Endothelial cell (in vitro differentiated cells): Measurements from ENCODE around the gene TNIK. TPM values are rescaled to one million over a fixed set of nuclear protein-coding genes. Genes with fewer than 3 reads are reported as not detected.

Source experiments
- DNase-seq: peaks from one replicate; pipeline ENCODE4 v3.0.0; 2021; ENCODE audit warnings: low spot score
- H3K27ac Mint-ChIP-seq: one replicate; pipeline ENCODE4 v1.8.0; 2021; ENCODE audit warnings: mixed read lengths, inconsistent platforms; ENCODE audit not compliant: unreplicated experiment
- H3K27me3 Mint-ChIP-seq: one replicate; pipeline ENCODE4 v1.8.0; 2021; ENCODE audit warnings: mild to moderate bottlenecking, moderate library complexity, mixed read lengths, inconsistent platforms; ENCODE audit not compliant: unreplicated experiment
- H3K36me3 Mint-ChIP-seq: one replicate; pipeline ENCODE4 v1.8.0; 2021; ENCODE audit warnings: mild to moderate bottlenecking, low read depth, mixed read lengths, inconsistent platforms; ENCODE audit not compliant: unreplicated experiment
- H3K4me1 Mint-ChIP-seq: one replicate; pipeline ENCODE4 v1.8.0; 2021; ENCODE audit warnings: mild to moderate bottlenecking, mixed read lengths, inconsistent platforms; ENCODE audit not compliant: unreplicated experiment
- H3K4me3 Mint-ChIP-seq: one replicate; pipeline ENCODE4 v1.8.0; 2021; ENCODE audit warnings: mild to moderate bottlenecking, mixed read lengths, inconsistent platforms; ENCODE audit not compliant: unreplicated experiment
- H3K9me3 Mint-ChIP-seq: one replicate; pipeline ENCODE4 v1.8.0; 2021; ENCODE audit warnings: mixed read lengths, inconsistent platforms; ENCODE audit not compliant: unreplicated experiment
- total RNA-seq: library from RNA; stranded (reverse); fragmentation: NEBNext Ultra II Directional; extraction: Animal tissue kit (Norgen Biotek cat#: 25700); gene quantifications from one replicate; pipeline ENCODE4 v1.2.1, GENCODE V29; 2021; ENCODE audit not compliant: unreplicated experiment
- TF ChIP-seq, protein P1 (sequence below): fragments of 200-600 bp; sonication (generic); IDR thresholded peaks from one replicate; pipeline ENCODE4 v1.5.0; 2021; ENCODE audit warnings: antibody characterized with exemption; ENCODE audit not compliant: unreplicated experiment

Gene TNIK
- total RNA-seq, 1 donor from 2014 or later, result 67.0 TPM

DNA sequence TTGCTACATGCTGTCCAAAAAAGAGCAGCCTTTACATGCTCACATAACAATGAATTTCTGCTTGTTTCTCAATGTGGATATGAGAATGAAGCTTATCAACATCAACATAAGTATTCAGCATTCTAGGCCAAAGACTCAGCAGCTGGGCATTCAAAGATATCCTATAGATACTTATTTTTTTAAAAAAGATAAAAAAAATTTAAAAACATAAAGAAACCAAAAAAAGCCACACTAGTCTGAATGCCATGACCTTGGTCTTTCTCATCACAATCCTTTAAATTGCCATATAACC is 182.0 kb downstream of the TNIK start:
- Mint-ChIP-seq H3K4me3 (no peak overlapping the region), H3K9me3 (no peaks in the 10 kb centered on the region), H3K36me3 (no peaks in the 10 kb centered on the region), H3K27ac (no peak overlapping the region), H3K4me1 (peaks cover 15% of the 10 kb centered on the region), H3K27me3 (no peaks in the 10 kb centered on the region)
- DNase-seq, result no peak
- TF ChIP-seq, protein P1, sequence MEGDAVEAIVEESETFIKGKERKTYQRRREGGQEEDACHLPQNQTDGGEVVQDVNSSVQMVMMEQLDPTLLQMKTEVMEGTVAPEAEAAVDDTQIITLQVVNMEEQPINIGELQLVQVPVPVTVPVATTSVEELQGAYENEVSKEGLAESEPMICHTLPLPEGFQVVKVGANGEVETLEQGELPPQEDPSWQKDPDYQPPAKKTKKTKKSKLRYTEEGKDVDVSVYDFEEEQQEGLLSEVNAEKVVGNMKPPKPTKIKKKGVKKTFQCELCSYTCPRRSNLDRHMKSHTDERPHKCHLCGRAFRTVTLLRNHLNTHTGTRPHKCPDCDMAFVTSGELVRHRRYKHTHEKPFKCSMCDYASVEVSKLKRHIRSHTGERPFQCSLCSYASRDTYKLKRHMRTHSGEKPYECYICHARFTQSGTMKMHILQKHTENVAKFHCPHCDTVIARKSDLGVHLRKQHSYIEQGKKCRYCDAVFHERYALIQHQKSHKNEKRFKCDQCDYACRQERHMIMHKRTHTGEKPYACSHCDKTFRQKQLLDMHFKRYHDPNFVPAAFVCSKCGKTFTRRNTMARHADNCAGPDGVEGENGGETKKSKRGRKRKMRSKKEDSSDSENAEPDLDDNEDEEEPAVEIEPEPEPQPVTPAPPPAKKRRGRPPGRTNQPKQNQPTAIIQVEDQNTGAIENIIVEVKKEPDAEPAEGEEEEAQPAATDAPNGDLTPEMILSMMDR, result no peak

DNA sequence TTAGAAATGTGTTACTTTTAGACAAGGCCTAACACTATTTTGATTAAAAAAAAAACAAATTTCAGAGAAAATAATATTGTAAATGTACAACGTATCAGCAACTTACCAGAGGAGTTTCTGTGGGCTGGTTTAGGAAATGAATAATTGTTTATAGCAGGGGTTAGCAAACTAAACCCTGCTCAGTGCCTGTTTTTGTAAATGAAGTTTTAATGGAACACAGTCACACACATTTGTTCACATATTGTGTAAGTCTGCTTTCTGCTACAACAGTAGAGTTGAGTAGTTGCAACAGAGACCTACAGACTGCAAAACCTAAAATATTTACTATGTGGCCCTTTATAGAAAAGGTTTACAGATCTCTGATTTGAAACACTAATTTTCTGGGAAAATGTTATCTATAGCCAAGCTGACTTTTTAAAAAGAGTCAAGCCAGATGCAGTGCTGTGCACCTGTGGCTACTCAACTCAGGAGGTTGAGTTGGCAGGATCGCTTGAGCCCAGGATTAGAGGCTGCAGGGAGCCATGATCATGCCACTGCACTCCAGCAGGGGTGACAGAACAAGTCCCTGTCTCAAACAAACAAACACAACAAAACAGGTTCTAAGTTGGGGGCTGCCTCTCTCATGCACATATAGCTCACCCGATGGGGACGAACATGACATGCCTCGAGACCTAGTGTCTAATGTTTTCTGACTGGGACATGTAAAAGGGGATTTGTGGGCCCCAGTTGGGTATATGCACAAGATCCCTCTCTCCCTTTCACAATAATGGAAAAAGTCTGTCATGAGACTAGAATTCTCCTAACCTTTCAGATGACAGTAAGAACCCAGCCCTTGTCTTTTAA is 182.5 kb downstream of the TNIK start:
- TF ChIP-seq, protein P1, result no peak
- Mint-ChIP-seq H3K27ac (no peak overlapping the region), H3K4me1 (peaks cover 12% of the 10 kb centered on the region), H3K27me3 (no peaks in the 10 kb centered on the region), H3K36me3 (no peaks in the 10 kb centered on the region), H3K9me3 (no peaks in the 10 kb centered on the region), H3K4me3 (no peak overlapping the region)
- DNase-seq, result no peak

DNA sequence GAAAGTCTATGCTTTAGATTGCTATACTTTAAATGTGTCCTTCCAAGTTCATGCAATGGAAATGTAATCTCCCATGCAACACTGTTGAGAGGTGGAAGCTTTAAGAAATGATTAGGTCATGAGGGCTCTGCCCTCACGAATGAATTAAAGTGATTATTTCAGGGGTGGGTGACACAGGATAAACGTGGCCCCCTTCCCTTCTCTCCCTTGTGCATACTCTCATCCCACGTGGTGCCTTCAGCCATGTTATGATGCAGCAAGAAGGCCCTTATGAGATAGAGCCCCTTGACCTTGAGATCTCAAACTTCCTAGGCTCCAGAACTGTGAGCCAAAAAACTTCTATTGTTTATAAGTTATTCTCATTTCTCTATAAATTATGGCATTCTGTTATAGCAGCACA is 183.3 kb downstream of the TNIK start:
- Mint-ChIP-seq H3K27ac (no peak overlapping the region), H3K4me3 (no peak overlapping the region), H3K9me3 (no peaks in the 10 kb centered on the region), H3K36me3 (no peaks in the 10 kb centered on the region), H3K4me1 (peaks cover 12% of the 10 kb centered on the region), H3K27me3 (no peaks in the 10 kb centered on the region)
- TF ChIP-seq, protein P1, result no peak
- DNase-seq, result no peak

DNA sequence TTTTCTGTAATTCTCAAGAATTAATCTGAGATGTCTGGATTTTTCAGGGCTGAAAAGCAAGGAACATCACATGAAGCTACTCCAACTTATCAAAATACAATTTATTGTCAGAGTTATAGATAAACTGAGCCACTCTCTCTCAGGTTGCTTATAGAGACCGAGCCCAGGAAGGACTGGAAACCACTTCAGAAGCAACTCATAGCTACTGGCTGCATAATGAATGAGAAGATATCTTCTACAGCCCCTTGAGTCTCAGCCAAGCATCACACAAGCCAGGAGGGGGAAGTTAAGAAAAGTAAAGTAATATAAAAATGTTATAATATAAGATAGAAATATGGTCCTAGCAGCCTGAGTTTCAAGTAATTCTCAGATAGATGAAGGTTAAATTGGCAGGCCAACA is 186.0 kb downstream of the TNIK start:
- Mint-ChIP-seq H3K4me1 (peaks cover 12% of the 10 kb centered on the region), H3K4me3 (no peak overlapping the region)

DNA sequence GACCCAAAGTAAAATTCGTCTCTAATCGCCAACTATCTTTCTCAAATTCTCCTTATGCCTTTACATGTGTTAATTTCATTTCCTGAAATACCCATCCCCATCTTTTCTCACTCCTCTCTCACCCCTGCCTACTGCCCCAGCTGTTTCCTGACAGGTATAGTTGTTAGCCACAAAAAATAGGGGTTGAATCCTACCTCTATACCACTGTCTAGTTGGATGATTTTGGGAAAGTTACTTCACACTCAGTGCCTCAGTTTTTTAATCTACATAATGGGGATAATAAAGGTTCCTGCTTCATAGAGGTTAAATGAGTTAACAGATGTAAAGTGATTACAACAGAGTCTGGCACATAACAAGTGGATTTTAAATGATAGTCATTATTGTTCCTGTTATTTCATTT is 189.7 kb downstream of the TNIK start:
- Mint-ChIP-seq H3K27ac (no peak overlapping the region), H3K4me3 (no peak overlapping the region), H3K36me3 (peaks cover 5% of the 10 kb centered on the region), H3K4me1 (peaks cover 30% of the 10 kb centered on the region), H3K27me3 (no peaks in the 10 kb centered on the region), H3K9me3 (no peaks in the 10 kb centered on the region)
- DNase-seq, result no peak
- TF ChIP-seq, protein P1, result no peak

More for the DNA sequence above, 186.0 kb downstream of the TNIK start:
- no peaks in the 10 kb centered on the region for H3K27me3 Mint-ChIP-seq
- no peaks in the 10 kb centered on the region for H3K9me3 Mint-ChIP-seq
- H3K36me3 Mint-ChIP-seq, result no peaks in the 10 kb centered on the region
- DNase-seq, result no peak
- H3K27ac Mint-ChIP-seq, result no peak overlapping the region
- TF ChIP-seq, protein P1, result no peak
